Heart left ventricle (tissue), 13 donors: ENCODE results near the gene LKAAEAR1.

Experiments
- CTCF ChIP-seq, 12 donors: fragments of 200-600 bp; sonication (generic) in 4 of 12; IDR thresholded peaks; one replicate each; pipeline versions ENCODE4 v1.5.0 to v1.8.0; 2018 to 2022; ENCODE audit warnings: antibody characterized with exemption in 12 of 12, mild to moderate bottlenecking in 5 of 12
- POLR2A ChIP-seq, 2 donors: fragments of 450-650 bp; IDR thresholded peaks; one replicate each; pipeline ENCODE4 v1.6.1; 2017; ENCODE audit warnings: antibody characterized with exemption in 2 of 2, mild to moderate bottlenecking in 2 of 2, moderate library complexity in 2 of 2
- donor health status: ischemic (EF 13 %, LVEDD 7.1; RV severe dilation, severe dysfunction).
- donor health status: DM: no; HTN: yes; CAD: no.
- donor health status: DM: no; HTN: no; CAD: no.
- donor health status: ischemic (EF 25% LVEDD 6.9; RV normal size, moderate dysfunction).
- donor health status: ischemic (EF 25% LVEDD 5.7; RV mildly dilated, moderate dysfunction).
- donor health status: ischemic (EF 35%, LVEDD 5.7; RV mildly dilated, moderate dysfunction).
- donor health status: nonischemic (EF 11% LVEDD 7.7; RV severe dilation, severe dysfunction).
- donor health status: DM: yes; HTN: yes; CAD: no.
- donor health status: PGD.
- donor health status: ischemic (EF 29% LVEDD 5.4; RV normal size, mild dysfunction).
- donor health status: nonischemic (EF 23%, LVEDD 6.1; RV moderate dilation, normal function).

GRCh38 chr20:64102647-64103354 is 18.6 kb upstream of the LKAAEAR1 start:
- no peak for TF ChIP-seq CTCF (IDR thresholded peaks at IDR 0.05)
- TF ChIP-seq POLR2A (IDR thresholded peaks at IDR 0.05) = no peak
